Heart left ventricle (tissue), 16 donors: ENCODE measurements around the gene GPRIN3. TPM values are rescaled to one million over a fixed set of nuclear protein-coding genes. Genes with fewer than 3 reads are reported as not detected.

ENCODE experiments used
- ATAC-seq, 4 donors: fragments of 200-7000 bp; cut with Tn5 transposase; one replicate each; pipeline ENCODE4 v1.9.1; 2020 to 2022; ENCODE audit warnings: moderate library complexity in 4 of 4, mild to moderate bottlenecking in 3 of 4, moderate number of reproducible peaks in 1 of 4
- DNase-seq, 5 donors: peaks; one replicate each; pipeline ENCODE4 v3.0.0-alpha.2; 2020
- H3K27ac ChIP-seq, 12 donors: fragments of 200-600 bp; sonication (generic) in 4 of 12; one replicate each; pipeline versions ENCODE4 v1.5.0 to v1.8.0; 2016 to 2022; ENCODE audit warnings: mild to moderate bottlenecking in 2 of 12
- H3K27me3 ChIP-seq, 9 donors: fragments of 200-600 bp; sonication (generic) in 2 of 9; one replicate each; pipeline versions ENCODE4 v1.5.1 to v1.8.0; 2016 to 2022; ENCODE audit warnings: mild to moderate bottlenecking in 3 of 9
- H3K36me3 ChIP-seq, 9 donors: fragments of 200-600 bp; sonication (generic) in 2 of 9; one replicate each; pipeline versions ENCODE4 v1.5.0 to v1.8.0; 2018 to 2022; ENCODE audit warnings: mild to moderate bottlenecking in 2 of 9
- H3K4me1 ChIP-seq, 12 donors: fragments of 200-600 bp; sonication (generic) in 4 of 12; one replicate each; pipeline versions ENCODE4 v1.5.0 to v1.8.0; 2016 to 2022; ENCODE audit warnings: mild to moderate bottlenecking in 3 of 12
- H3K4me3 ChIP-seq, 12 donors: fragments of 200-600 bp; sonication (generic) in 4 of 12; one replicate each; pipeline versions ENCODE4 v1.5.0 to v1.8.0; 2017 to 2022; ENCODE audit warnings: mild to moderate bottlenecking in 9 of 12, moderate library complexity in 4 of 12
- H3K9me3 ChIP-seq, 12 donors: fragments of 200-600 bp; sonication (generic) in 4 of 12; one replicate each; pipeline versions ENCODE4 v1.5.0 to v1.8.0; 2016 to 2022; ENCODE audit warnings: mild to moderate bottlenecking in 1 of 12
- POLR2A ChIP-seq, 2 donors: fragments of 450-650 bp; IDR thresholded peaks; one replicate each; pipeline ENCODE4 v1.6.1; 2017; ENCODE audit warnings: antibody characterized with exemption in 2 of 2, mild to moderate bottlenecking in 2 of 2, moderate library complexity in 2 of 2
- WGBS, 4 donors: extraction: QIAGEN DNeasy Blood & Tissue Kit in 2 of 4; methylation state at CpG; one replicate each; pipeline versions ENCODE4 v1.1.5 to v1.1.7; 2013 to 2018; 5-methylcytosine and 5-hydroxymethylcytosine counted together
- intact Hi-C, 10 donors: fragments of 100-400 bp; cut with DNase I; formaldehyde crosslinking; loops; one replicate each; pipeline versions ENCODE4 v1.11.1 to v1.14.2; 2022
- polyA plus RNA-seq, 2 donors: library from polyadenylated mRNA; stranded (reverse); fragments of 200-250 nt; gene quantifications; one replicate each; pipeline ENCODE4 v1.2.3, GENCODE V29; 2013
- total RNA-seq, 9 donors: library from RNA; depleted of rRNA in 2 of 9; stranded (reverse); fragments of >200 nt in 2 of 9; fragmentation: NEBNext Ultra II Directional in 3 of 9; extraction: Animal tissue kit (Norgen Biotek cat#: 25700) in 3 of 9; gene quantifications; one replicate each; pipeline versions ENCODE4 v1.1.0 to v1.2.4, GENCODE V29; 2016 to 2023
- TF ChIP-seq, protein P1 (sequence below), 12 donors: fragments of 200-600 bp; sonication (generic) in 4 of 12; IDR thresholded peaks; one replicate each; pipeline versions ENCODE4 v1.5.0 to v1.8.0; 2018 to 2022; ENCODE audit warnings: antibody characterized with exemption in 12 of 12, mild to moderate bottlenecking in 5 of 12
- donor health status: ischemic (EF 13 %, LVEDD 7.1; RV severe dilation, severe dysfunction).
- donor health status: healthy with polysubstance abuse.
- donor health status: DM: no; HTN: yes; CAD: no.
- donor health status: DM: no; HTN: no; CAD: no.
- donor health status: ischemic (EF 25% LVEDD 6.9; RV normal size, moderate dysfunction).
- donor health status: ischemic (EF 25% LVEDD 5.7; RV mildly dilated, moderate dysfunction).
- donor health status: healthy.
- donor health status: DM: yes; HTN: yes; CAD: no.
- donor health status: ischemic (EF 35%, LVEDD 5.7; RV mildly dilated, moderate dysfunction).
- donor health status: nonischemic (EF 11% LVEDD 7.7; RV severe dilation, severe dysfunction).
- donor health status: DM: yes; HTN: yes; CAD: no.
- donor health status: PGD.
- donor health status: ischemic (EF 29% LVEDD 5.4; RV normal size, mild dysfunction).
- donor health status: nonischemic (EF 23%, LVEDD 6.1; RV moderate dilation, normal function).

GPRIN3 gene
- total and polyA plus RNA-seq, 11 donors, result 2.4 to 16.5 (median 13.0) TPM

DNA sequence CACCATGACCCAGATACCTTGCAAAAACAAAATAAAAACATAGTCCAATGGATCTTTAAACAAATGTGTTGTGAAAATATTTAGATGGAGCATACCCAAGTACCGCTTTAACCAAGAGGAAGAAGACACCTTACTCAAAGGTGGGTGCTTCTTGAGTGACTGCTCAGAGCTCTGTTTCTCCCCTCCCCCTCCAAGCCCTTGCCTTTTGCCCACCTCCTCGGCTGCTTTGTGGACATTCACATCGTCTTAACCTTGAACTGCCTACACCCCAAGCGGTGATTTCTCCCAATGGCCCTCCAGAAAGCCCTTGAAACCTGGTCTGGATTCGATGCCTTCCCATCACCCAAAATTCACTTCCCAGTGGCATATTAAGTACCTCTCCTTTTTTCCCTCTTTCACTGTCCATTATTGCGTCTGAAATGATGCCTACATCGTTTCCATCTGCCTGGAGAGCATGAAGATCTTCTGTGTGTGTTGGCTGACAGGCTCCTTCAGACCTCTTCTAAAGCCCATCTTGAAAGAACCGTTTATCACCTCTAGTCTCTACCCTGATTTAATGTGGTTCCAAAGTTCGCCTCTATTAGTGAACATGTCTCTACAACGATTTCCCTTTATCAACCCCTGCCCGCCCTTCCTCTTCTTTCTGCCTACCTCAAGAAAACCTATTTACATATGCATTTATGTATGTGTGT, 968 bp downstream of the GPRIN3 start:
- H3K9me3 ChIP-seq, result no peaks in the 10 kb centered on the region
- 31 to 46% (median 40%) methylated on average over 11 of the region's 11 CpGs for WGBS, 4 donors
- TF ChIP-seq, protein P1, sequence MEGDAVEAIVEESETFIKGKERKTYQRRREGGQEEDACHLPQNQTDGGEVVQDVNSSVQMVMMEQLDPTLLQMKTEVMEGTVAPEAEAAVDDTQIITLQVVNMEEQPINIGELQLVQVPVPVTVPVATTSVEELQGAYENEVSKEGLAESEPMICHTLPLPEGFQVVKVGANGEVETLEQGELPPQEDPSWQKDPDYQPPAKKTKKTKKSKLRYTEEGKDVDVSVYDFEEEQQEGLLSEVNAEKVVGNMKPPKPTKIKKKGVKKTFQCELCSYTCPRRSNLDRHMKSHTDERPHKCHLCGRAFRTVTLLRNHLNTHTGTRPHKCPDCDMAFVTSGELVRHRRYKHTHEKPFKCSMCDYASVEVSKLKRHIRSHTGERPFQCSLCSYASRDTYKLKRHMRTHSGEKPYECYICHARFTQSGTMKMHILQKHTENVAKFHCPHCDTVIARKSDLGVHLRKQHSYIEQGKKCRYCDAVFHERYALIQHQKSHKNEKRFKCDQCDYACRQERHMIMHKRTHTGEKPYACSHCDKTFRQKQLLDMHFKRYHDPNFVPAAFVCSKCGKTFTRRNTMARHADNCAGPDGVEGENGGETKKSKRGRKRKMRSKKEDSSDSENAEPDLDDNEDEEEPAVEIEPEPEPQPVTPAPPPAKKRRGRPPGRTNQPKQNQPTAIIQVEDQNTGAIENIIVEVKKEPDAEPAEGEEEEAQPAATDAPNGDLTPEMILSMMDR (IDR thresholded peaks at IDR 0.05), result no peak
- no peak for TF ChIP-seq POLR2A (IDR thresholded peaks at IDR 0.05)
- H3K27me3 ChIP-seq, result peaks cover 0 to 4% (median 0%) of the 10 kb centered on the region in 9 donors
- peaks cover 0 to 56% (median 20%) of the 10 kb centered on the region in 12 donors for H3K4me1 ChIP-seq
- intact Hi-C loops, result loop anchor here in 7 of 10 donors (5.0 to 10.0 kb wide), 7 partner anchors 49 to 128 kb away; no protein-coding TSS in a partner anchor
- H3K4me3 ChIP-seq, result peak overlapping the region; percentile 62 to 94 (median 80)
- ATAC-seq (peak in 1 of 4 donors; percentile 4), DNase-seq (no peak)
- peak overlapping the region; percentile 41 to 92 (median 78) for H3K27ac ChIP-seq
- H3K36me3 ChIP-seq, result no peaks in the 10 kb centered on the region

DNA sequence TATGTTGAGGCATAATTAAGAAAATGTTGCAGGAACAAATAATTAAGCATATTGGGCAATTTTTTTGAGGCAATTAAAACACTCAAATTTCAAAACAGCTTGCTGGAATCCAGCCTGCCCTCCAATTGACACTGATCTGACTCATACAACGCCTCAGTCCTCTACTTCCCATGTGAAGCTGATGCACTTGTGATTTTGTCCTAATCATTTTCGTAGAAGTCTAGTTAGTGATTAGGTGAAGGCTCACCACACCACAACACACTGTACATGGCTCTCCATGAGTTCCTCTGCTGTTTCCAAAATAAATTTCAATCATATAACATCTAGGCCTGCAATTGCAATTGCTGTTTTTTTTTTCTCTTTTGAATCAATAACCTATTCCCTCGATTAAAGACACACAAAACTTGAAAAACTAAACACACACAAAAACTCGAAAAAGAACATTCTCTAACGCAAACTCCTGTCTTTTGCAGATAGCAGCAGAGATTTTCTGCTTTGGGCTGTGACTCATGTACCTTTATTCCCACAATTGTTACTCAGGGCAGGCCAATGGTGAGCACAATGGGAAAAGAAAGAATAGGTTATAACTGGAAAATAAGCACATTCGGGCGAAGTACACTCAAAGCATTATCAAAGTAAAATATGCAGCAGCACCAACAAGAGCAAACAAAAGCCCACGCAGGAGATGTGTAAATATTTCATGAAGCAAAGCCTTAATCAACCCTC, 1.7 kb downstream of the GPRIN3 start:
- Histone ChIP-seq H3K36me3 (no peaks in the 10 kb centered on the region), H3K27ac (peak overlapping the region; percentile 41 to 92 (median 78)), H3K9me3 (no peaks in the 10 kb centered on the region), H3K4me3 (peak overlapping the region in 11 of 12 donors; percentile 62 to 94 (median 81)), H3K4me1 (peaks cover 0 to 64% (median 24%) of the 10 kb centered on the region in 12 donors), H3K27me3 (peaks cover 0 to 4% (median 0%) of the 10 kb centered on the region in 9 donors)
- no peak for DNase-seq
- ATAC-seq, result peak in 3 of 4 donors; percentile 26 to 50 (median 42)
- 40 to 49% (median 45%) methylated on average over 8 of the region's 8 CpGs for WGBS, 4 donors
- TF ChIP-seq POLR2A (IDR thresholded peaks at IDR 0.05), result no peak
- TF ChIP-seq, protein P1 (IDR thresholded peaks at IDR 0.05), result no peak
- intact Hi-C loops, result loop anchor here in 7 of 10 donors (5.0 to 10.0 kb wide), 7 partner anchors 49 to 129 kb away; no protein-coding TSS in a partner anchor

DNA sequence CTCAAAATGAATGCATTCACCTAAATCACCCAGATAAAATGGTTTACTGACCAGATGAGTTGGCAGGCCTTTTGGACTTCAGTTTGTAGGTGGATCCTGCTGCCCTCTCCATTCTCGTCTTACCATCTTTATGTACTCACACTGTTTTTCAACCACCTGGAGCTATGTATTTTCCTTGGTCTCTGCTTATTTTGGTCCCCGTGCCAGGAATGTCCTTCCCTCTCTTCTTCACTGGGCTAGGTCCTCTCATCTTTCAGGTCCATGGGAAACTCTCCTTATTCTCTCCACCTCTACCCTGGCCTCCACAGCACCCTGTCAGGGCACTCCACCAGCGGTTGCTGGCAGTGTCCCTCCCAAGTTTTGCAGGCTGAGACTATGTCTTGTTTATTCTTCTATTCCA, 2.6 kb downstream of the GPRIN3 start:
- peak overlapping the region in 11 of 12 donors; percentile 35 to 92 (median 77) for H3K27ac ChIP-seq
- no peaks in the 10 kb centered on the region for H3K9me3 ChIP-seq
- TF ChIP-seq, protein P1 (IDR thresholded peaks at IDR 0.05), result no peak
- no peak for TF ChIP-seq POLR2A (IDR thresholded peaks at IDR 0.05)
- intact Hi-C loops, result loop anchor here in 7 of 10 donors (5.0 to 10.0 kb wide), 7 partner anchors 48 to 130 kb away; no protein-coding TSS in a partner anchor
- WGBS, 4 donors, result 43 to 58% (median 47%) methylated on average over 3 of the region's 3 CpGs
- H3K36me3 ChIP-seq, result no peaks in the 10 kb centered on the region
- ATAC-seq (no peak), DNase-seq (no peak)
- H3K4me3 ChIP-seq, result peak overlapping the region in 9 of 12 donors; percentile 76 to 94 (median 86)
- peaks cover 0 to 4% (median 0%) of the 10 kb centered on the region in 9 donors for H3K27me3 ChIP-seq
- H3K4me1 ChIP-seq, result peaks cover 0 to 73% (median 26%) of the 10 kb centered on the region in 12 donors
